Right lobe of liver (tissue), 6 donors: ENCODE data around the gene CLK2. TPM values are rescaled to one million over a fixed set of nuclear protein-coding genes. Genes with fewer than 3 reads are reported as not detected.
"Not testable (repeated sequence)": the region's sequence is repeated elsewhere in the genome, so short reads cannot be mapped to it uniquely, and the experiment has no call there.

ENCODE experiments used
- ATAC-seq, 4 donors: fragments of 200-7000 bp; cut with Tn5 transposase; one replicate each; pipeline ENCODE4 v1.9.1; 2020; ENCODE audit warnings: mild to moderate bottlenecking in 4 of 4, moderate library complexity in 4 of 4
- DNase-seq, 3 donors: peaks; one replicate each; pipeline ENCODE4 v3.0.0-alpha.2; 2020
- H3K27ac ChIP-seq, 3 donors: fragments of 200-600 bp; one replicate each; pipeline ENCODE4 v1.8.0; 2022
- H3K27me3 ChIP-seq, 2 donors: fragments of 200-600 bp; one replicate each; pipeline ENCODE4 v1.8.0; 2022
- H3K36me3 ChIP-seq, 4 donors: fragments of 200-600 bp; sonication (generic) in 1 of 4; one replicate each; pipeline versions ENCODE4 v1.5.1 to v1.8.0; 2017 to 2022; ENCODE audit warnings: control low read depth in 1 of 4
- H3K4me1 ChIP-seq, 4 donors: fragments of 200-600 bp; sonication (generic) in 1 of 4; one replicate each; pipeline versions ENCODE4 v1.5.1 to v1.8.0; 2017 to 2022; ENCODE audit warnings: control low read depth in 1 of 4
- H3K4me3 ChIP-seq, 3 donors: fragments of 200-600 bp; one replicate each; pipeline ENCODE4 v1.8.0; 2022
- H3K9me3 ChIP-seq, 4 donors: fragments of 200-600 bp; sonication (generic) in 1 of 4; one replicate each; pipeline versions ENCODE4 v1.5.1 to v1.8.0; 2017 to 2022; ENCODE audit warnings: control low read depth in 1 of 4
- POLR2A ChIP-seq: fragments of 450-650 bp; IDR thresholded peaks from one replicate; pipeline ENCODE4 v1.6.1; 2017; ENCODE audit warnings: antibody characterized with exemption, mild to moderate bottlenecking
- WGBS: methylation state at CpG from one replicate; pipeline ENCODE4 v1.1.6; 2018; ENCODE audit warnings: low coverage, low lambda C conversion rate; ENCODE audit not compliant: insufficient coverage; ENCODE audit errors: missing lambda C conversion rate; 5-methylcytosine and 5-hydroxymethylcytosine counted together
- intact Hi-C, 2 donors: fragments of 100-400 bp; cut with DNase I; formaldehyde crosslinking; loops; one replicate each; pipeline versions ENCODE4 v1.11.2 to v1.14.1; 2022
- total RNA-seq, 6 experiments: library from RNA; depleted of rRNA in 2 of 6; stranded (reverse); fragments of >200 nt in 2 of 6; fragmentation: NEBNext Ultra II Directional in 3 of 6; extraction: Animal tissue kit (Norgen Biotek cat#: 25700) in 3 of 6; gene quantifications; one replicate each; pipeline versions ENCODE4 v1.1.0 to v1.2.4, GENCODE V29; 2016 to 2023
- TF ChIP-seq, protein P1 (sequence below), 4 donors: fragments of 200-600 bp in 3 of 4; fragments of 450-650 bp in 1 of 4; IDR thresholded peaks; one replicate each; pipeline versions ENCODE4 v1.5.1 to v1.8.0; 2016 to 2022; ENCODE audit warnings: antibody characterized with exemption in 4 of 4, mild to moderate bottlenecking in 2 of 4
- donor health status: DM: no; HTN: yes; CAD: no.
- donor health status: DM: no; HTN: no; CAD: no.
- donor health status: DM: no; HTN: no; CAD: no.
- donor health status: DM: no; HTN: yes; CAD: no.
- donor health status: DM: no; HTN: yes; CAD: no.

The CLK2 gene
- total RNA-seq, 6 experiments from 2014 or later: 10.4 to 29.2 (median 20.2) TPM

DNA sequence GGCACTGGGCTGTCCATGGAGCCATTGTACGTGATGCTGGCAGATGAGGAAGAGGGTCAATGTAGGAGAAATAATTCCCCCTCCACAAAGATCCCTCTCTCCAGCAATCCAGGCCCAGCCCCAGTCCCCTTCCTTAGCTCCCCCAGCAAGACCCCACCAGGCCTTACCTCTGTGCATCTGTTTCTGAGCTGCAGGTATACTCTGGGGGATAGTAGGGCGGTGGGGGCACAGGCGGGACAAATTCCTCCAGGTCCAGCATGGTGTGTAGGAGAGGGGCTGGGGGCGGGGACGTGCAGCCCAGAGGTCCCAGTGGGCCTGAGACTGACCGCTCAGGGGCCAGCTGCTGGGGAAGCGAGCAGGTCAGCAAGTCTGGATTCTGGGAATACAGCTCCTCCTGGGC, 21.7 kb downstream of the CLK2 start:
- intact Hi-C loops: loop anchor here in 1 of 2 donors (5.0 kb wide), 1 partner anchor 76 kb away; no protein-coding TSS in a partner anchor
- no peaks in the 10 kb centered on the region for H3K36me3 ChIP-seq
- peaks cover 0 to 16% (median 0%) of the 10 kb centered on the region in 4 donors for H3K4me1 ChIP-seq
- H3K27me3 ChIP-seq: no peaks in the 10 kb centered on the region
- 50% methylated on average over 1 of the region's 7 CpGs for WGBS
- no peak overlapping the region for H3K27ac ChIP-seq
- DNase-seq (no peak), ATAC-seq (no peak)
- H3K9me3 ChIP-seq: no peaks in the 10 kb centered on the region
- TF ChIP-seq, protein P1, sequence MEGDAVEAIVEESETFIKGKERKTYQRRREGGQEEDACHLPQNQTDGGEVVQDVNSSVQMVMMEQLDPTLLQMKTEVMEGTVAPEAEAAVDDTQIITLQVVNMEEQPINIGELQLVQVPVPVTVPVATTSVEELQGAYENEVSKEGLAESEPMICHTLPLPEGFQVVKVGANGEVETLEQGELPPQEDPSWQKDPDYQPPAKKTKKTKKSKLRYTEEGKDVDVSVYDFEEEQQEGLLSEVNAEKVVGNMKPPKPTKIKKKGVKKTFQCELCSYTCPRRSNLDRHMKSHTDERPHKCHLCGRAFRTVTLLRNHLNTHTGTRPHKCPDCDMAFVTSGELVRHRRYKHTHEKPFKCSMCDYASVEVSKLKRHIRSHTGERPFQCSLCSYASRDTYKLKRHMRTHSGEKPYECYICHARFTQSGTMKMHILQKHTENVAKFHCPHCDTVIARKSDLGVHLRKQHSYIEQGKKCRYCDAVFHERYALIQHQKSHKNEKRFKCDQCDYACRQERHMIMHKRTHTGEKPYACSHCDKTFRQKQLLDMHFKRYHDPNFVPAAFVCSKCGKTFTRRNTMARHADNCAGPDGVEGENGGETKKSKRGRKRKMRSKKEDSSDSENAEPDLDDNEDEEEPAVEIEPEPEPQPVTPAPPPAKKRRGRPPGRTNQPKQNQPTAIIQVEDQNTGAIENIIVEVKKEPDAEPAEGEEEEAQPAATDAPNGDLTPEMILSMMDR (IDR thresholded peaks at IDR 0.05): no peak
- TF ChIP-seq POLR2A: no peak
- no peak overlapping the region for H3K4me3 ChIP-seq

DNA sequence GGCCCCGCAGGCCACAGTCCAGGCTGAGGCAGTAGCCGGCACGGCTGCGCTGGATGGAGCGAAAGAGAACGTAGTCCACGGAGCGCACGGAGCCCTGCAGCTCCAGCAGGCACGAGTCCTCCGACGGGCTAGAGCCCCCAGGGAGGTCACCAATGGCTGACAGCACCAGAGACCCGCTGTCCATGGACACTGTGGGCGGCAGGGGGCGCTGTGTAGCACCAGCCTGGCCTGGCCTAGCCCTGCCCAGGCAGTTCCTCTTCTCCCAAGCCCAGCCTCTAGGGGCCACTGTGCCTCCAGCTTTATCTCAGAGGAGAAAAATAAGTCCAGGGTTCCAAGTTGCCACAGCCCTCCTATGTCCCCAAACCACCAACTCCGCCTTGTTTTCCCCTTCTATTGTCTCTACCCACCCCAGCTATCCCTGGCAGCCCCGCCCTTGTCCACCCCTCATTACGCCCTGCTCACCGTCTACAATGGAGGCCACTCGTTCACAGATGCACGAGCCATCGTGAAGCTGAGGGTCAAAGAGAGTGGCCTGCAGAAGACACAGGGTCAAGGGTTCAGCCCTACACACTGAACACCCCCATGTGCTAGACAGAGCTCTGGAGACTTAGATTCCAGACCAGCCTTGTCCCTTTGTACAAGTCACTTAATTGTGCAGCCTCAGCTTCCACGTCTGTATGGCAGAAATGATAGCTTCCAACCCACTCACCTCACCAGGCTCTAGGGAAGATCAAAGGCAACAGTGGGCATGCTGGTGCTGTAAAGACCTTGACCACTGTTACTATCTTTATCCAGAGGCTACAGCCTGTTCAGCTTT, 22.5 kb downstream of the CLK2 start:
- peak; percentile 93 to 94 (median 94) for DNase-seq
- TF ChIP-seq, protein P1 (IDR thresholded peaks at IDR 0.05): peak; percentile 99 to 100 (median 100)
- no peak for TF ChIP-seq POLR2A
- Histone ChIP-seq H3K27ac (peak overlapping the region in 1 of 3 donors; percentile 47), H3K27me3 (no peaks in the 10 kb centered on the region), H3K4me3 (peak overlapping the region in 1 of 3 donors; percentile 23), H3K4me1 (peaks cover 0 to 16% (median 0%) of the 10 kb centered on the region in 4 donors), H3K36me3 (no peaks in the 10 kb centered on the region), H3K9me3 (no peaks in the 10 kb centered on the region)
- 28% methylated on average over 7 of the region's 23 CpGs for WGBS
- intact Hi-C loops: loop anchor here in 1 of 2 donors (5.0 kb wide), 1 partner anchor 76 kb away; no protein-coding TSS in a partner anchor
- ATAC-seq: peak; percentile 83 to 92 (median 87)

- DNase-seq: no peak
- 0% methylated on average over 2 of the region's 28 CpGs for WGBS
These were observed 23.1 kb downstream of the CLK2 start for GRCh38 chr1:155250246-155250632.

GRCh38 chr1:155247667-155248553, 25.4 kb downstream of the CLK2 start:
- Histone ChIP-seq H3K36me3 (no peaks in the 10 kb centered on the region), H3K9me3 (peaks cover 0 to 2% (median 0%) of the 10 kb centered on the region in 4 donors), H3K4me1 (peaks cover 0 to 8% (median 2%) of the 10 kb centered on the region in 4 donors), H3K4me3 (no peak overlapping the region), H3K27ac (no peak overlapping the region), H3K27me3 (no peaks in the 10 kb centered on the region)
- no peak for TF ChIP-seq POLR2A
- TF ChIP-seq, protein P1 (IDR thresholded peaks at IDR 0.05): no peak
- intact Hi-C loops: no loop called here
- WGBS: 84% methylated on average over 14 of the region's 26 CpGs
- ATAC-seq (no peak), DNase-seq (no peak)

More at GRCh38 chr1:155250246-155250632, 23.1 kb downstream of the CLK2 start:
- no peaks in the 10 kb centered on the region for H3K27me3 ChIP-seq
- H3K4me3 ChIP-seq: peak overlapping the region in 1 of 3 donors; percentile 23
- intact Hi-C loops: loop anchor here in 1 of 2 donors (5.0 kb wide), 1 partner anchor 77 kb away; no protein-coding TSS in a partner anchor
- no peak for TF ChIP-seq POLR2A
- TF ChIP-seq, protein P1 (IDR thresholded peaks at IDR 0.05): no peak
- no peak for ATAC-seq
- no peaks in the 10 kb centered on the region for H3K9me3 ChIP-seq
- peak overlapping the region in 1 of 3 donors; percentile 47 for H3K27ac ChIP-seq
- H3K36me3 ChIP-seq: no peaks in the 10 kb centered on the region
- peaks cover 0 to 16% (median 0%) of the 10 kb centered on the region in 4 donors for H3K4me1 ChIP-seq

GRCh38 chr1:155246796-155247195, 26.5 kb downstream of the CLK2 start:
- ATAC-seq, H3K36me3 ChIP-seq, H3K4me3 ChIP-seq, H3K27me3 ChIP-seq, DNase-seq, H3K27ac ChIP-seq, H3K9me3 ChIP-seq, intact Hi-C loops, H3K4me1 ChIP-seq: not testable (repeated sequence)
- WGBS: 86% methylated on average over 3 of the region's 3 CpGs
